NCI-H748 treated with DMSO at 0.1 percent for 48 hours (cell line): ENCODE measurements around the gene RNF138.
A peak's percentile ranks its signal among the peaks of the same experiment; 100 is the strongest.
"Not testable (repeated sequence)": the region's sequence is repeated elsewhere in the genome, so short reads cannot be mapped to it uniquely, and the experiment has no call there.

Source experiments
- DNase-seq: peaks from one replicate; lab custom pipeline; 2025; lab: John Stamatoyannopoulos, UW

Gene RNF138, protein sequence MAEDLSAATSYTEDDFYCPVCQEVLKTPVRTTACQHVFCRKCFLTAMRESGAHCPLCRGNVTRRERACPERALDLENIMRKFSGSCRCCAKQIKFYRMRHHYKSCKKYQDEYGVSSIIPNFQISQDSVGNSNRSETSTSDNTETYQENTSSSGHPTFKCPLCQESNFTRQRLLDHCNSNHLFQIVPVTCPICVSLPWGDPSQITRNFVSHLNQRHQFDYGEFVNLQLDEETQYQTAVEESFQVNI

GRCh38 chr18:32091724-32092421 is at the start of gene RNF138:
Gene RNF138, plus strand, starts transcription at chr18:32091874. Its CDS starts 903 bp downstream, at chr18:32092777.
- DNase-seq: peak; percentile 79

DNA sequence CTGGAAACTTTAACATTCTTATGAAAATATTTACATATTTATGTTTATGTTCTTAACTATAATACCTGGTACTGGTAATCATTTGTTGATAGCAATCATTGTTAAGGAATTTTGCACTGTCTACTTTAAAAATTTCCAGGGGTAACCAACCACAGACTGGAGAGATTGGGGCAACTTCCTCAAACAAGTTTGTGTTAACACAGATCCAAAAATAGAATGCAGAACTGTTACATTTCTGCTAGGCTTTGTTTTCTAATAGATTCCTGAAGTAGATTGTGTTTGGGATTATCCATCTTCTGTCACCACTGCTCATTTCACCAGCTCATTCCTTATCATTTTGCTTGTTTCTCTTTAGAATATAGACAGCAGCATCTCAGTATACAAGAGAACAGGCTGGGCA is 49.3 kb upstream of the RNF138 start:
- DNase-seq: no peak

- no peak for DNase-seq
These were observed 43.1 kb upstream of the RNF138 start for GRCh38 chr18:32048507-32049091.

DNA sequence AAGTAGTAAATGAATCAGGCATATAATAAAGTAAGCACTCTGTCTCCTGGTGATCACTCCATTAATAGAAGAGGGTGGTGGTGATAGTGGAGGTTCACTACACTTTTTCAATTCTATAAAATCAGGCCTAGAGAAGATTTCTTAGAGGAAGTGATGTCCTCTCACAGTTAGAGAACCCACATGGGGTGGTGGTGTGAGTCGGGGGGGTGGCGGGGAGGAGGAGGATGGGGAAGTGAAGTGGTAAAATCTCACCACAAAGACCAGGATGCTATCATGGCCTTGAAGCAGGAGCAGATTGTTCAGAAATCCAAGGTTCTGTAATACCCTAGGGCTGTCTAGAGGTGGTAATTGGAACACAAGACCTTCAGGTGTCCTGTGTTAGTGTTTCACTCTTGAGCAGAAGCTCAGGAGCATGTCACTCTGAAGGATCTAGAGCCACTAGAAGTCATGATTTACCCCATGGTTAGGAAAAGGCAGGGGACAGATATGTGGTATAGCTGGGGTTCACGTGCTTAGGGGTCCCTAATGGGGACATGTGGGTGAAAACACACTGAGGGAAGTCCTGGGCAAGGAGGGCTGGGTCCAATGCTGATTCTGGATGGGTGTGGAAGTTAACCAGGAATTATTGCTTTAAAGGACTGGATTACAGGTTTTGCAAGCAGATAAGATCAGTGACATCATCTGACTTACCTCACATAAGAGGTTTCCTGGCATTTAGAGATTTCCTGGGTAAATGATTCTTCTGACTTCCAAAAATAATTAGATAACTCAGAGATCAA is 42.1 kb upstream of the RNF138 start:
- no peak for DNase-seq

- no peak for DNase-seq
These were observed 34.9 kb upstream of the RNF138 start for GRCh38 chr18:32056613-32057358.

GRCh38 chr18:32057624-32058165 is 34.0 kb upstream of the RNF138 start:
- DNase-seq: no peak

- DNase-seq: no peak
These were observed 31.6 kb upstream of the RNF138 start for GRCh38 chr18:32060026-32060425.

- no peak for DNase-seq
These were observed 24.1 kb upstream of the RNF138 start for GRCh38 chr18:32067375-32068167.

- DNase-seq: no peak
These were observed 19.4 kb upstream of the RNF138 start for GRCh38 chr18:32072321-32072720.

DNA sequence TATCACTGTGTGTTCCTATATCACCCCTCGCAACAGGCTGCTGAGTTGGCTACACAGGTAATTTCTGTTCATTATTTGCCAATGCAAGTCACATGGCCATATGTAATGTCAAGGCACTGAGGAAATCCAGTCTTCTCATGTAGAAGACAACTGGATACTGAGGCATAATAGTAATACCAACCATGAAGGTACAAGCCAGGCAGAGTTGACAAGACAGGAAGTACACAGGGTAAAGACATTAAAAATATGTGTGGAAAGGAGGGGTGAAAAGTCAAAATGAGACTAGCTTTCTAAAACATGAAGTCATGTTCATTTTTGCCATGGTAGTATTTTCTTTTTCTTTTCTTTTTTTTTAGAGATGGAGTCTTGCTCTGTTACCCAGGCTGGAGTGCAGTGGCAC is 17.5 kb upstream of the RNF138 start:
- no peak for DNase-seq

GRCh38 chr18:32078845-32079244 is 12.8 kb upstream of the RNF138 start:
- DNase-seq: no peak

DNA sequence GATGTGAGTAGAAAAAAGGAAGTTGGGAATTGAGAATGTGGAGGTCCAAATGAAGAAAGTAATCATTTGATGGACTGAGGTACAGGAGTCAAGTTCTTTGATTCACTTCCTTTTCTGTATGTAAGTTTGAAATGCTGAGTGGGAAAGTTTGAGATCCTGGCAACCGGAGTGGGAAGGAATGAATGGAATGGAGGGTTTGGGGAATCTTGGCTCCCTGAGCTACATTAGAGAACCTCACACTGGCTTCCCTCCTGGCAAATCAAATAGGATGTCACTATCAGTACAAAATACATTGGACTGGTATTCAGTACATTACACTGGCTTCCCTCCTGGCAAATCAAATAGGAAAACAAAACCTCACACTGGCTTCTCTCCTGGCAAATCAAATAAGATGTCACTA is 9.8 kb upstream of the RNF138 start:
- no peak for DNase-seq

- no peak for DNase-seq
These were observed 7.9 kb upstream of the RNF138 start for GRCh38 chr18:32083781-32084180.

- DNase-seq: no peak
These were observed 4.8 kb upstream of the RNF138 start for GRCh38 chr18:32086881-32087280.

DNA sequence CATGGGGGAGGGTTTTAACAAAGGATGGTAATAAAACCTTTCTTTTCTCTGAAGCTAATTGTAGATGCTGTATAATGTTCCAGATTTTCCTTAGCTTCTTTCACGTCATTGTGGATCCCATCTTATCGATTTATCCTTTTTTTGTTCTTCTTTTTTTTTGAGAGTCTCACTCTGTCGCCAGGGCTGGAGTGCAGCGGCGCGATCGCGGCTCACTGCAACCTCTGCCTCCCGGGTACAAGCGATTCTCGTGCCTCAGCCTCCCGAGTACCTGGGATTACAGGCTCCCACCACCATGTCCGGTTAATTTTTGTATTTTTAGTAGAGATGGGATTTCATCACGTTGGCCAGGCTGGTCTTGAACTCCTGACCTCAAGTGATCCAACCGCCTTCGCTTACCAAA is 843 bp upstream of the RNF138 start:
- not testable (repeated sequence) for DNase-seq

GRCh38 chr18:32091325-32091723 is 350 bp upstream of the RNF138 start:
- DNase-seq: no peak

GRCh38 chr18:32092422-32093101 is 888 bp downstream of the RNF138 start:
- peak; percentile 94 for DNase-seq

DNA sequence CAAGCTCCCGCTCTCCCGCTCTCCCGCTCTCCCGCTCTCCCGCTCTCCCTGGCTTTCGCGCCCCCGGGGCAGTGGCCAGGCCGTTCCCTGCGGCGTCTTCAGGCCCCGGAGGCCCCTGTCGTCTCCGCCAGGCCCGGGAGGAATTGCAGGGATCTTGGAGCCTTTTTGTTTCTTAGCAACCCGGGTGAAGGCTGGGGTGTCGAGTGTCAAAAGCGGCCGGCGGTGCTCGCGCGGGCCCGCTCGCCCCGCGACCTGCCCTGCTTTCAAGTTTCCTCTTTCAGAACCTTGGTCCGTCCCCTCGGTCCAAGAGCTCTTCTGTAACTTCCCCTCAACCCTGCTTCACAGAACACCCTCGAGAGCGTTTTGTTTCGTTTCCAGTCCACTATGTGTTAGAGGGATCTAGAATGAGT is 1.4 kb downstream of the RNF138 start:
- DNase-seq: peak; percentile 27

- DNase-seq: no peak
These were observed 1.8 kb downstream of the RNF138 start for GRCh38 chr18:32093523-32093922.
